Neural cell (in vitro differentiated cells): ENCODE measurements around the gene PHF21A.

Source experiments
- TF ChIP-seq, protein P1 (sequence below): fragments of 450-650 bp; IDR thresholded peaks from 2 replicates; pipeline ENCODE4 v1.5.1; 2014; ENCODE audit warnings: antibody characterized with exemption, mild to moderate bottlenecking, moderate library complexity; ENCODE audit not compliant: poor library complexity, severe bottlenecking
- TF ChIP-seq, protein P2 (sequence below): IDR thresholded peaks from 2 replicates; pipeline ENCODE4 v1.6.1; 2012; ENCODE audit warnings: borderline replicate concordance

DNA sequence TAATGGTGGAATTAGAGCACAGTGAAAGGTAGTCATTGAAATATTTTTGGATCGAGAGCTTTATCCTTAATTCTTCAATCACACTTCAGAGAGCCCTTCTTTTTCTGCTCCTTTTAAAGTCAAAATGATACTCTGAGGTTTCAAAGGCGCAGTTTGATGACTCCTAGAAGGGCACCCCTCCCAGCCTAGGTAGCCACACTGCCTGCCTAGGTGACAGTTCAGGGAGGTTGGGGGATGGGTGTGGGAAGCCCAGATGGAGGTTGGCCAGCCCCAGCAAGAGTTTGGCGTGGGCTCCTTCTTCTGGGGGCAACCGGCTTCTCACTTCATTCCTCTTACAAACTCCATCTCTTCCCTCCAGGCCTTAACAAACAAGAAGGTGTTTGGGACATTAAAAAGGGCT is 28.6 kb upstream of the PHF21A start:
- TF ChIP-seq, protein P1, sequence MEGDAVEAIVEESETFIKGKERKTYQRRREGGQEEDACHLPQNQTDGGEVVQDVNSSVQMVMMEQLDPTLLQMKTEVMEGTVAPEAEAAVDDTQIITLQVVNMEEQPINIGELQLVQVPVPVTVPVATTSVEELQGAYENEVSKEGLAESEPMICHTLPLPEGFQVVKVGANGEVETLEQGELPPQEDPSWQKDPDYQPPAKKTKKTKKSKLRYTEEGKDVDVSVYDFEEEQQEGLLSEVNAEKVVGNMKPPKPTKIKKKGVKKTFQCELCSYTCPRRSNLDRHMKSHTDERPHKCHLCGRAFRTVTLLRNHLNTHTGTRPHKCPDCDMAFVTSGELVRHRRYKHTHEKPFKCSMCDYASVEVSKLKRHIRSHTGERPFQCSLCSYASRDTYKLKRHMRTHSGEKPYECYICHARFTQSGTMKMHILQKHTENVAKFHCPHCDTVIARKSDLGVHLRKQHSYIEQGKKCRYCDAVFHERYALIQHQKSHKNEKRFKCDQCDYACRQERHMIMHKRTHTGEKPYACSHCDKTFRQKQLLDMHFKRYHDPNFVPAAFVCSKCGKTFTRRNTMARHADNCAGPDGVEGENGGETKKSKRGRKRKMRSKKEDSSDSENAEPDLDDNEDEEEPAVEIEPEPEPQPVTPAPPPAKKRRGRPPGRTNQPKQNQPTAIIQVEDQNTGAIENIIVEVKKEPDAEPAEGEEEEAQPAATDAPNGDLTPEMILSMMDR, result no peak
- TF ChIP-seq, protein P2, sequence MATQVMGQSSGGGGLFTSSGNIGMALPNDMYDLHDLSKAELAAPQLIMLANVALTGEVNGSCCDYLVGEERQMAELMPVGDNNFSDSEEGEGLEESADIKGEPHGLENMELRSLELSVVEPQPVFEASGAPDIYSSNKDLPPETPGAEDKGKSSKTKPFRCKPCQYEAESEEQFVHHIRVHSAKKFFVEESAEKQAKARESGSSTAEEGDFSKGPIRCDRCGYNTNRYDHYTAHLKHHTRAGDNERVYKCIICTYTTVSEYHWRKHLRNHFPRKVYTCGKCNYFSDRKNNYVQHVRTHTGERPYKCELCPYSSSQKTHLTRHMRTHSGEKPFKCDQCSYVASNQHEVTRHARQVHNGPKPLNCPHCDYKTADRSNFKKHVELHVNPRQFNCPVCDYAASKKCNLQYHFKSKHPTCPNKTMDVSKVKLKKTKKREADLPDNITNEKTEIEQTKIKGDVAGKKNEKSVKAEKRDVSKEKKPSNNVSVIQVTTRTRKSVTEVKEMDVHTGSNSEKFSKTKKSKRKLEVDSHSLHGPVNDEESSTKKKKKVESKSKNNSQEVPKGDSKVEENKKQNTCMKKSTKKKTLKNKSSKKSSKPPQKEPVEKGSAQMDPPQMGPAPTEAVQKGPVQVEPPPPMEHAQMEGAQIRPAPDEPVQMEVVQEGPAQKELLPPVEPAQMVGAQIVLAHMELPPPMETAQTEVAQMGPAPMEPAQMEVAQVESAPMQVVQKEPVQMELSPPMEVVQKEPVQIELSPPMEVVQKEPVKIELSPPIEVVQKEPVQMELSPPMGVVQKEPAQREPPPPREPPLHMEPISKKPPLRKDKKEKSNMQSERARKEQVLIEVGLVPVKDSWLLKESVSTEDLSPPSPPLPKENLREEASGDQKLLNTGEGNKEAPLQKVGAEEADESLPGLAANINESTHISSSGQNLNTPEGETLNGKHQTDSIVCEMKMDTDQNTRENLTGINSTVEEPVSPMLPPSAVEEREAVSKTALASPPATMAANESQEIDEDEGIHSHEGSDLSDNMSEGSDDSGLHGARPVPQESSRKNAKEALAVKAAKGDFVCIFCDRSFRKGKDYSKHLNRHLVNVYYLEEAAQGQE, result no peak
